Activated CD4-positive, CD25-positive, alpha-beta regulatory T cell (primary cell): ENCODE results near the gene RFX6.
"Not testable (repeated sequence)": the region's sequence is repeated elsewhere in the genome, so short reads cannot be mapped to it uniquely, and the experiment has no call there.

Source experiments
- DNase-seq, 4 experiments: peaks; one replicate each; lab custom pipeline; 2025; lab: John Stamatoyannopoulos, UW

RFX6 gene, protein sequence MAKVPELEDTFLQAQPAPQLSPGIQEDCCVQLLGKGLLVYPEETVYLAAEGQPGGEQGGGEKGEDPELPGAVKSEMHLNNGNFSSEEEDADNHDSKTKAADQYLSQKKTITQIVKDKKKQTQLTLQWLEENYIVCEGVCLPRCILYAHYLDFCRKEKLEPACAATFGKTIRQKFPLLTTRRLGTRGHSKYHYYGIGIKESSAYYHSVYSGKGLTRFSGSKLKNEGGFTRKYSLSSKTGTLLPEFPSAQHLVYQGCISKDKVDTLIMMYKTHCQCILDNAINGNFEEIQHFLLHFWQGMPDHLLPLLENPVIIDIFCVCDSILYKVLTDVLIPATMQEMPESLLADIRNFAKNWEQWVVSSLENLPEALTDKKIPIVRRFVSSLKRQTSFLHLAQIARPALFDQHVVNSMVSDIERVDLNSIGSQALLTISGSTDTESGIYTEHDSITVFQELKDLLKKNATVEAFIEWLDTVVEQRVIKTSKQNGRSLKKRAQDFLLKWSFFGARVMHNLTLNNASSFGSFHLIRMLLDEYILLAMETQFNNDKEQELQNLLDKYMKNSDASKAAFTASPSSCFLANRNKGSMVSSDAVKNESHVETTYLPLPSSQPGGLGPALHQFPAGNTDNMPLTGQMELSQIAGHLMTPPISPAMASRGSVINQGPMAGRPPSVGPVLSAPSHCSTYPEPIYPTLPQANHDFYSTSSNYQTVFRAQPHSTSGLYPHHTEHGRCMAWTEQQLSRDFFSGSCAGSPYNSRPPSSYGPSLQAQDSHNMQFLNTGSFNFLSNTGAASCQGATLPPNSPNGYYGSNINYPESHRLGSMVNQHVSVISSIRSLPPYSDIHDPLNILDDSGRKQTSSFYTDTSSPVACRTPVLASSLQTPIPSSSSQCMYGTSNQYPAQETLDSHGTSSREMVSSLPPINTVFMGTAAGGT

DNA sequence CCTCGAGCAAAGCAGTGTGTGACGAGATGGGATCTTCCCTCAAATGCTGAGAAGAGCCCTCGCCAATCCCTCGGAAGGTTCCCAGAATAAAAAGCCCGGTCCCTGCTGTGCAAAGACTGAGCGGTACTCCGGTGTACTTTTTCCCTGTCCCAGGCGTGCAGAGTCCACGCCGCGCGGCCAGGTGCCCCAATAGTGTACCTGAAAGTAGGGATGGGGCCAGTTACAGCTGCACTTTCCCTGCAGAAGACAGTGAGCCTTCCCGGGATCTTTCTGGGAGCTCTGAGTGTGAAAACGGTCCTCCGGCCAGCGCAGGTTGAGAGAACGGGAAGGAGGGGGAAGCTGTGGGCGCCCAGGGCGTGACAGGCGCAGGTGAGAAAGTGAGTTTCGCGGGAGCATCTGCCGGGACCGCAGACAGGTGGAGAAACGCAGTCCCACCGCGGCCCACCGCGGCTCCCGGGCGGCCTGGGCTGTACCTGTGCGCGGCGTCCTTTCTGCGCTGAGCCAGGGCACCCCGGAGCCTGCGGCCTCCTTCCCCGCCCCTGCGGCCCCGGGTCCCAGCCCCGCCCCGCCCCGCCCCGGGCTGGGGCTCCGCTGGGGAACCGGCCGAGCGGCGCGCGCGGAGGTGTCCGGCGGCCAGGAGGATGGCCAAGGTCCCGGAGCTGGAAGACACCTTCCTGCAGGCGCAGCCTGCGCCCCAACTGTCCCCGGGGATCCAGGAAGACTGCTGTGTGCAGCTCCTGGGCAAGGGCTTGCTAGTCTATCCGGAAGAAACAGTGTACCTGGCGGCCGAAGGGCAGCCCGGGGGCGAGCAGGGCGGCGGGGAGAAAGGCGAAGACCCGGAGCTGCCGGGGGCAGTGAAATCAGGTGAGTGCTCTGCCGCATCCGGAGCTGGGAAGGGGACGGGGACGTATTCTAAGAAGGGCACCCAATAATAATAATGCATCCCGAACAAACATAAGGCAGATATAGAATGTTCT lies at the start of gene RFX6:
RFX6 (plus strand) TSS at position 608 of the 977 bp plus-strand sequence; CDS start at position 642, 34 bp downstream.
- no peak for DNase-seq

DNA sequence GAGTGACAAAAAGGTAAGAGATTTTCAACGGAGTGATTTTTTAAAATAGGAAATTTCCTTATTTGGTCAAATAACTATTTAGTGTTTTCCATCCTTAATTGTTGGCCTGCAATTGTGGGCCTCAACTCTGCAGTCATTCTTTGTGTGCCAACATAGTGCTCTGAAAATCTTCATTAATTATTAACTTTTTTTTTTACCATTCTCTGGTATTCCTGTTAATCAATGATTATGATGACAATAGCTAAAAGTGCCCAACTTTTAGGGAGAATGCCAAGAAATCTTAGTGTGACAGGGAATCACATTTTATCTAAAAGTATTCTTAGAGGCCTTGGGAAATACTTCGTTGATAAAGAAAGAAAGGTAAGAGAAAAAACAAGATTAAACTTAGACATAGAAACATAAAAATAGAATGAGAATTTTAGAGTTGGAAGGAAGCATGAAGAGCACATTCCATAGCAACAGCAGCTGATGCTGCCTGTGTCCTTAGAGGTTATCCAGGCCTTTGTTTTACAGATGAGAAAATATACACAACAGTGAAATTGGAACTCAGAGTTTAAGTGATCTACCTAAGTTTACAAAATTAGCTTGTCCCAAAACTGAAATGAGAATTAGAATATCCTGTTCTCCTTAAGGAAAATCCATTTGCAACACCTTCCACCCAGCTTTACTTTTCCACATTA lies 49.3 kb upstream of the RFX6 start:
- DNase-seq, result no peak

DNA sequence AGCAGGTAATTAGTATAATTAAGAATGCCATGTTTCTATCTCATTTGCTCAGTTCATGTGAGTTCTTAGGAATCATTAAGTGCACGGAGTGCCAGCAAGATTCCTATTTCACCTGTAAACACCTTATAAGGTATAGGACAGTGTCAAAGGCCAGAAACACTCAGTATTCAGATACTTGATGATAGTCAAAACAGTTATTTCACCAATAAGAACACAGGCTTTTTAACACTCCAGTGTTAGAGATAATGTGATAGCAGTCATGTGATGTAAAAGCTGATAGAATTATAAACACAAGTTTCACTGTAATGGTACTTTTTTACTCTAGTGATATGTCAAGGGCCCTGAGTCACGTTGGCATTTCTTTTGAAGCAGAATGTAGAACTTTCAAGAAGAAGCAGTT lies 48.1 kb upstream of the RFX6 start, which contains the start of gene GPRC6A:
GPRC6A (minus strand) TSS at position 101 of the 400 bp plus-strand sequence; CDS start at position 31, 70 bp downstream.
- DNase-seq, result no peak

DNA sequence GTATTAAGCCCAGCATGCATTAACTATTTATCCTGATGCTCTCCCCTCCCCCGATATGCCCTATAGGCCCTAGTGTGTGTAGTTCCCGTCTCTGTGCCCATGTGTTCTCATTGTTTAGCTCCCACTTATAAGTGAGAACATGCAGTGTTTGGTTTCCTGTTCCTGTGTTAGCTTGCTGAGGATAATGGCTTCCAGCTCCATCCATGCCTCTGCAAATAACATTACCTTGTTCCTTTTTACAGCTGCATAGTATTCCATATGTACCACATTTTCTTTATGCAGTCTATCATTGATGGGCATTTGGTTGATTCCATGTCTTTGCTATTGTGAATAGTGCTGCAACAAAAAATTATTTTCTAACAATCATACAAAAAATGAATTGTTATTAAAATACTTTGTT lies 42.5 kb upstream of the RFX6 start:
- DNase-seq, result not testable (repeated sequence)

DNA sequence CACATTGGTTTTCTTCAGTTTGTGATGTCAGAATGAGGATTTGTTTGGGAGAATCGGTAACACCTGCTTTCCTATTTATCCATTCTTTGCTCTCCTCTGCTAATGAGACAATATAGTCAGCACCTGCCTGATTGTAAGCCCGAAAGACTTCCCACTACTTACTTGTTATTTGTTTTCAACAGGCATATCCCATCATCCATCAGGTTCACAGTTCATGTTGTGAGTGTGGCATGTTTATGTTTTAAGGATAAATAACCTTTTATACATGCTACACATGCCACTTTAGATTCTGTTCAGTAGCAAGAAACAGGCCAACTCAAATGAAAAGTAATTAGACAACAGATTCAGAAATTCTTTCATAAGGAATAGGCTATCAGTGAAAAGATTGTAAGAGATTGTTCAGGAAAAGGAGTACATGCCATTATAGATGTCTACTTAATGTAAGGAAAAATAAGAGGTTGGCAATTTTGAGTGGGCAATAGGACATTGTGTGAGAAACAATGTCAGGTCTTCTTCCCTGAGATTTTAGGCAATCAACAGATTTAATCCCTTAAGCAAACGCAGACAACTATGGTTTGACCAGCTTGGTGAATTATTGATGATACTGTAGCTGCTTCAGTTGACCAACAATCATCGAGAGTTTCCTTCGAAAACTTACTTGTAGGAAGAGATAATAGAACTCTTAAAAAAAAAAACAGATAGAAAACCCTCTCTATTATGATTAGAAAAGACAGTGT lies 40.3 kb upstream of the RFX6 start:
- DNase-seq, result no peak

DNA sequence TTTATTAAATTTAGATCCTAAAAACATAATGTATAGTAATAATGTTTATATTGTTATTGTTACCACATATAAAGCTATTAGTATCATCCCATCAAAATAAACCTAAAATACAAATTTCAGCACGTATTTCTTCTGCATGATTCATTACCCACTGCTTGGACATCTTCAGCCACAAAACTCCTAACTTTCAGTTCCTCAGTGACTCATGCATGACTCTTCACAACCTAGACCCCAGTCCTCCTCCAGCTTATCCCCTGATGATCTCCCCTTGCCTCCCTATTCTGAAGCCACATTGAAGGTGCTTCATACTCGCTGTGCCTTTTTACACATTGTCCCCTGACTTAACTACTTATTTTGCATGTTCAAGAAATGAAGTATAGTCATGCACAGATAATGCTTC lies 37.0 kb upstream of the RFX6 start:
- DNase-seq, result no peak

DNA sequence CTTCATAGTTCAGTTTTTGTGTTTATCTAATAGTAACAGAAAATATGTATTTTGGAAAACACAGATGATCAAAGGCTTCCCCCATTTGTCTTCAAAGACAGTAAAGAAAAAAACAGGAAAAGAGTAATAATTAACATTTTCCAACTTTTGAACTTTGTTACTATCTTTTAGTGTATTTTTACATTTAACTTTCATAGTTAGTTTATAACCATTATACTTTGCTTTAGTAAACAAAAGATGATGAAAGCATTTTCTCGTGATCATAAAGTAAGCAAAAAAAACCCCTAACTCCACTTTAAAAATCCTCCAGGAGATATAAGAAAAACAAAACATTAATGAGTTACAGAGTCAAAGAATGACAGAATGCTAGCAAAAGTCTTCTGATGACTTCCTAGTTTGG lies 34.6 kb upstream of the RFX6 start:
- DNase-seq, result no peak

DNA sequence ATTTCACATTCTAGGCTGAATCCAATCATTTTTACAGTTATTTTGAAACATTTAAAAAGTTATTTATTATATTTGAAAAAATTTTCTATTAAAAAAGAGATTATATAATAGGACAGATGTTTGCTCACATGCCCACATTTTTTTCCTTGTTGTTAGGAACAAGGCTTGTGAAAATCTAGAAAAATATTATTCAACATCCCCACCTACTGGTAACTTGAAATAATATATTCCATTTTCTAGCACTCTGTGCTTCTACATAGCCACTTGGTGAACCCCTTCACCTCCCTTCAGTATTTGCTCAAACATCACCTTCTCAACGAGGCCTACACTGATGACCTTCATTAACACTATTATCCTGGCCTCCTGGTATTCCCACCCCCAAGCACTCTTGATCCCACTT lies 29.8 kb upstream of the RFX6 start:
- no peak for DNase-seq

DNA sequence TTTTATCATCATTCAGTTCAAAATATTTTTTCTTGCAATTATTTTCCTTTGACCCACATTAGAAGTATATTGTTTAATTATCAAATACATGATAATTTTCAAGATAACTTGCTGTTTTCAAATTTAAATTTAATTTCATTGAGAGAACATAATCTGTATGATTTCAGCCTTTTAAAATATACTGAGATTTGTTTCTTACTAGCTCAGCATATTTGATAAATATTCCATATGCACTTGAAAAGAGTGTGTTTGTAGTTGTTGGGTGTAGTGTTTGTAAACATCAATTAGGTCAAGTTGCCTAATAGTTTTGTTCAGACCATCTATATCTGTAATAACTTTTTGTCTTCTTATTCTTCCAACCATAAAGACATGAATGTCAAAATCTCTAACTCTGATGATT lies 19.0 kb upstream of the RFX6 start:
- no peak for DNase-seq

DNA sequence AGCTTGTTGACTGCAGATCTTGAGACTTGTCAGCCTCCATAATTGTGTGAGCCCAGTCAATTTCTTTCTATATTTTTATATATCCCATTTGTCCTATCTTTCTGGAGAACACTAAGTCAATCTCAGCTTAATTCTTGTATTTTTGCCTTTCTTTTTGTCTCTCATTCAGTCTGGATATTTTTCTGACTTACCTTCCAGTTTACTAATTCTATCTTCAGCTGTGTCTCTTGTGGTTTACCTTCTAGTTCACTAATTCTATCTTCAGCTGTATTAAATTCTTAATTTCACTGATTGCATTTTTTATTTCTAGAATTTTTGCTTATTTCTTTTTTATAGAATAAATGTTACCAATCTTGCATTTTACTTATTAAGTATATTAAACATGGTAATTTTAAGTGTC lies 17.8 kb upstream of the RFX6 start:
- no peak for DNase-seq

DNA sequence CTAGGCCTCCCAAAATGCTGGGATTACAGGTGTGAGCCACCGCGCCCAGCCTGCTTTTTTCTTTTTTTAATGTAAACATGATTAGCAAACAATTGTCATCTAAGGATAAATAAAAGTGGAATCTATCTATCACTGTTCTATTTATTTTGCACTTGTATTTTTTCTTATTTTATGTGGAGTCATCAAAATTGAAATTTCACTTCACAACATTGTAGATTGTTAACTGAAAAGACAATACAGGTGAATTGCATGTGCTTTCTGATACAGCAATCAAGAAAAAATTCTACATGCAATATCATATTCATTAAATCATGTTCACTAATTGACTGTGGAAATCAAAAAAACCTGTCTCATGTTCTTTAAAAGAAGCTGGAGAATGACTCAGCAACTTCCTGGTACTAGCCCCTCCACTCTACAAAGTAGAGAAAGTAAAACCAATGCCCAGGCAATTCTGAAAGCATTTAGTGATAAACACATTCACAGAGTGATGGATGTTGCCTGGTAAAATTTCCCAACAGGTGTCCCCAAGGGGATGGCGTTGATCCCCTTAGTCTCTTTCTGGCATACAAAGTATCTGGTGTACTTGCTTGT lies 10.7 kb upstream of the RFX6 start:
- no peak for DNase-seq

DNA sequence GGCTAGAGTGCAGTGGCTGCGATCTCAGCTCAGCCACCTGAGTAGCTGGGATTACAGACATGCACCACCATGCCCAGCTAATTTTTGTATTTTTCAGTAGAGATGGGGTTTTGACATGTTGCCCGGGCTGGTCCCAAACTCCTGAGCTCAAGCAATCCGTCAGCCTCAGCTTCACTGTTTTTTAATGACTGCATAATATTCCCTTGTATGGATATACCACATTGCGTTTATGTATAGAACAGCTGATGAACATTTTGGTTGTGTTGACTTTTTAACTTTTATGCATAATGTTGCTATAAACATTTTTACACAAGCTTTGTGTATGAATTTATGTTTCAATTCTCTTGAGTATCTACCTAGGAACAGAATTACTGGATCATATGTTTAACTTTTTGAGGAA lies 4.3 kb upstream of the RFX6 start:
- DNase-seq, result no peak

DNA sequence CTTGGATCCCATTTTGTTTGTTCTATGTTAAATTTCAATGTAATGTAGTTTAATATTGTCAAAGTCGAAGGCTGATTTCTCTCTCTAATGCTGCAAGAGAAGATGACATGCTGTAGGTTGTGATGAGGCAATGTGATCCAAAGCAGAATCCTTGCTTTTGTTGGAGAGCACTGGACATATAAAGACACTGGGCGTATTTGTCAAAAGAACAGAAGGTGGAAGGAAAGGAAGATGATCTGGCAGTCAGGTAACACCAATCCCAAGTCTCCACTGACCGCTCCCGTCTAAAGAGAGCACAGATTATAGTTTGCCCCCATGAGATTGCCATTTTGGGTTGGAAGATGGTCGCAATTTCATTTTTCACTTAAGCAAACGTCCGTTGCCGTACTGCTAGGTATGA lies 935 bp upstream of the RFX6 start:
- DNase-seq, result no peak

DNA sequence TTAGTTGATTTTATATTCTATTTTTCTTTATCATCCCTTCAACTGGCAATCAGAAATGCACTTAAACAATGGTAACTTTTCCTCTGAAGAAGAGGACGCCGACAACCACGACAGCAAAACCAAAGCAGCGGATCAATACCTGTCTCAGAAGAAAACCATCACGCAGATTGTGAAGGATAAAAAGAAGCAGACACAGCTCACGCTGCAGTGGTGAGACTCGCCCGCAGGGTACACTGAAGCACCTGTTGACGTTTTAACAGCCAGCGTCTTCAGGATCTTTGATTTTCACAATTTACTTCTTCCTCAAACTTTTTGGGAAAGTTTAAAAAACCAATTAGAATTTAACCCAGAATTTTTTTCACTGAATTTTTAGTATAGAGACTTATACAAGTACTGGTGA lies 701 bp downstream of the RFX6 start:
- DNase-seq, result no peak

DNA sequence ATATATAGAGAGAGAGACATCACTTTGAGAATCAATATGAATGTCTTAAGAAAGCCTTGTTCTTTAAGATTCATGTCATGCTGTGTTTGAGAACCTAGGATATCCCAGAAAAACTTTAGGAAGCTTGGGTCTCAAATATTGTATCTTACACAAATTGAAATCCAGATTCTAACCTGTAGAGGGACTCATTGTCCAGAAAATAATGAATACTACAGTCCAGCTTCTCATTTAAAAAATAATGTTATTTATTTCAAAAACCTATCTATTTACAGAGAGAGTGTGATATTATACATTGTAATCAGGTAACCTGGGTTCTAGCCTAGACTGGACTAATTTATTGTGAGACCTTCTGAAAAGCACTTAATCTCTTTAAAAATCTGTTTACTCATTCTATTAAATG lies 4.2 kb downstream of the RFX6 start:
- DNase-seq, result no peak

DNA sequence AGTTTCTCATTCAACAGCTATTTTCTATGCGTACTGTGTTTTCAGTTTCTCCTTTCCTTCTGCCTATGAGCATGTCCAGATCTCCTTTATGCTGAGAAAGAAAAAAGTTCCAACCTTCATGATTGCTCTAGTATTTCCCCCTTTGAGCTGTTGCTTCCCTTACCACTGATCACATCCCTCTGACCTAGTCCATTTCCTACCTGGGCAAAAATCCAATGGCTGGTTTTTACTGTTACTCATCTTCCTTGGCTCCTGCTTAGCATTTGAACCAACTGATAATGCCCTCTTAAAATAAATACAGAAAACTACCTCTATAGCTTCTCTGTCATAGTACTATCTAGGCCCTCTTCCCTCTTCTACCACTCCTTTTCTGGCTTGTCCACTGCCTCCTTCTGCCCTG lies 6.0 kb downstream of the RFX6 start:
- DNase-seq, result no peak

DNA sequence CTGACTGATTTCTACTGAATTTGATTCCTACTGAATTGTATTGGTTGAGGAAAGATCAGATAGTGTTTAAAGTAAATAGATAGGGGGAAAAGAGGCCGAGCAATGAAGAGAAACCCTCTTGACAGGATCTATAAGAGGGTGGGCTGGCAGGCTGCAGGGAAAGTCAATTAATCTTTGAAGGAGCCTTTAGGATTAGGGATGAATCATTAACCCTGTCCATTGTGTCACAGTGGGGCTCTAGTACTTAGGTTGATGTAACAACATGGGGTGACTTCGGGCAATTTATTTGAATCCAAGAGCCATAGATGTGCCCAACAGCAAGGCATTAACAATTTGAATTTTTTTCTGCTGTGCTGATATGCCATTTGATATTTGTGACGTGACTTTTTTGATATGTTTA lies 7.5 kb downstream of the RFX6 start:
- DNase-seq, result no peak

DNA sequence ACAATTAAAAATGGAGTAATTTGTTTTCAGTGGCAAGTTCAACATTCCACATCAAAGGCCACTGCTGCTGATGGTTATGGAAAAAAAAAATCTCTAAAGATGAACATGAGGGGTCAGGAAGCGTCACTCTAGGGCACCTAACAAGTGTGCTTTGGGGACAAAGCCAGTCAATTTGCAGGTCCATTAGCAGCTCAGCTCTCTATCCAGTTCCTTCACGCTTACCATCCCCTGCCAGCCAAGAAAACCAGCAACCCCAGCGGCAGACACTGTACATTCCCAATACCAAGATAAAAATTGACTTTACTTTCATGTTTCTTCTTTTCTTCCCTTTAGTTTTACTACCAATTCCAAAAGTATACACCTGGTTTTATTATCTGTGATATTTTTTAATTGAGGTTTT lies 10.1 kb downstream of the RFX6 start:
- no peak for DNase-seq

DNA sequence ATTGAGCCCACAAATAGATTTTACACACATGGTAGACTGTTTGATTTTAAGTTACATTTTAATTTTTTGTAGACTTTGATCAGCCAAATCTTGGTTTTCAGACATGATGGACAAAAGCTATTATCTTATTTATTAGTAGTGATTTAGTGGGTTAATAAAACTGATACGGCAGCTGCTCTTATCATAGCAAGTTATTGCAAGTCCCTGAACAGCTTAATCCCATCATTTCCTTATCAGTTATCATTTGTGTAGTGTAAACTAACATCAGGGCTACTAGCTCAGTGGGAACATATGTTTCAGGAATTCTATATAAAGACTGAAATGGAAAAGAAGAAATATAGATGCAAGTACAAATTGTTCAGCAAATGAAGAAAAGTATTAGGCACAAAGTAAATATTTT lies 10.9 kb downstream of the RFX6 start:
- no peak for DNase-seq

DNA sequence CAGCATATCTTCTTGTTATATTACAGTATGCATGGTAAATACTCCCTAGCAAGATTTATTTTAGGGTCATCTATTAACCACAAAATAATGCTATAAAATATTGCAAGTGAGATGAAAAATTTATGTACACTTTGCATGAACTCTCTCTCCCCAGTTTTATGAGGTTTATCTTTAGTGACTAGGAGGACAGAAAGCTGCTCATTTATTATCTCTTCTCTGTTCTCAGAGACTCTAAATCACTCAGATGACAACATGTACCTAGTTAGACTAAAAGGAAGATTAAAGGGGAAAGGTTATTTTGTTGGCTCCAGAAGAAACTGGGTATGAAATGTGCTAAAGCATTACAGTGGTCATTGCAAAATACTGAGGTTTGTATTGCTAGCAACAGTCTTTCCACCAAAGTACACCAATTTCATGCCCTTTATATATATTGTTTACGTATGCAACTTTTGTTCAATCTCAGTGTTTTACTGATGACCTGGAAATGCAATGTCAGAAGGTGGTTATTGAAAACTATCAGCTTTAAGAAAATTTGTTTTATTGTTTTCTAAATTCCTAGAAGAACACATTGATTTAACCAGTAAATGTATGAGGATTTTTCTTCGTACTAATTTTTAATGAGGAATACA lies 11.8 kb downstream of the RFX6 start:
- DNase-seq, result no peak
